HG03442 (cell line): ENCODE results near the gene MUC5AC.
"Not testable (repeated sequence)": the region's sequence is repeated elsewhere in the genome, so short reads cannot be mapped to it uniquely, and the experiment has no call there.

Source experiments
- ATAC-seq: cut with Tn5 transposase; IDR thresholded peaks from one replicate; pipeline ENCODE4 v1.9.1; 2021; ENCODE audit warnings: mild to moderate bottlenecking, moderate library complexity; ENCODE audit not compliant: unreplicated experiment

Gene MUC5AC

GRCh38 chr11:1232883-1233321 is 75.1 kb downstream of the MUC5AC start:
- no peak for ATAC-seq

DNA sequence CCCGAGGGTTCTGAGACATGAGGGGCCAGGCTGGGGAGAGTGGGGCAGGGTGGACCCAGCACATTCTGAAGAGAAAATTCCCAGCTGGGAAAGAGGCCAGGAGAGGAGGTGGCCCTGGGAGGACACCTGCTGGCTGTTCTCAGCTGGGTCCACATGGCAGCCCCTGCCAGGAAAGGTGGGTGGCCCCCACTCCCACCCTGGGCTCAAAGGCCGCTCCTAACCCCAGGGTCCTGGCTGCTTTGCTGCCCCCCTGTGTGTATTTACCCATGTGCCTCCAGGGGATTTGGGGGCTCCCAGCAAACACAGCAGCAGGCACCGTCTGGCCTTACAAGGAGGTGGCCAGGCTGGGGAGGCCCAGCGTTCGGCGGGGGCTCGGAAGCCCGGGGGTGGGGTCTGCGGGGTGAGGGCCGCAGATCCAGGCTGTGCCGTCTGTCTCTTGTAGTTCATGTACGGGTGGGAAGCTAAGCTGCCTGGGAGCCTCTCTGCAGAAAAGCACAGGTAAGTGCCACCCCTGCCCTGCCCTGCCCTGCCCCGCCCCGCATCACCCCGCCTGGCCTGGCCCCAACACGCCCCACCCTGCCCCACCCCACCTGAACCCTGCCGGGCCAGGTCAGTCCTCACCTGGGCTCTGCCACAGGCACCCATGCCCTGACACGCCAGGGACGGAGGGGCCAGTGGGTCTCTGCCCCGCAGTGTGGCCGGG is 75.7 kb downstream of the MUC5AC start:
- ATAC-seq = no peak

DNA sequence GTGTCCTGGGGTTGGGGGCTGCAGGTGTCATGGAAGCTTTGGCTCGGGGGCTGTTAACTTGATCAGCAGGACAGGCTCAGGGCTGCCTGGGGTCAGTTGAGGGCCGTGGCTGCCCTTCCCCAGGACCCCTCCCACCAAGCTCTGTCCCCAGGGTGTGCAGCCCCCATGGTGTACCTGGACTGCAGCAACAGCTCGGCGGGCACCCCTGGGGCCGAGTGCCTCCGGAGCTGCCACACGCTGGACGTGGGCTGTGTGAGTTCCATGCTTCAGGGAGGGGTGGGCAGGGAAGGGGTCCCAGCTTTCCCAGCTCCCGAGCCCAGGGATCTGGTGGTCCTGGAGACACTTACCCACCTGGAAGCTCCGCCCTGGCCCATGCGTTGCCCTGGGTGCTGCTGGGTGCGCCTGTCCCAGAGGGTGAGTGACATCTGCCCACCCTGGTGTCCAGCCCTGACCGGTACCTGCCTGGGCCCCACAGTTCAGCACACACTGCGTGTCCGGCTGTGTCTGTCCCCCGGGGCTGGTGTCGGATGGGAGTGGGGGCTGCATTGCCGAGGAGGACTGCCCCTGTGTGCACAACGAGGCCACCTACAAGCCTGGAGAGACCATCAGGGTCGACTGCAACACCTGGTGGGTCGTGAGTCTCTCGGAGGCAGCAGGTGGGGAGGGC is 76.4 kb downstream of the MUC5AC start:
- ATAC-seq = no peak

DNA sequence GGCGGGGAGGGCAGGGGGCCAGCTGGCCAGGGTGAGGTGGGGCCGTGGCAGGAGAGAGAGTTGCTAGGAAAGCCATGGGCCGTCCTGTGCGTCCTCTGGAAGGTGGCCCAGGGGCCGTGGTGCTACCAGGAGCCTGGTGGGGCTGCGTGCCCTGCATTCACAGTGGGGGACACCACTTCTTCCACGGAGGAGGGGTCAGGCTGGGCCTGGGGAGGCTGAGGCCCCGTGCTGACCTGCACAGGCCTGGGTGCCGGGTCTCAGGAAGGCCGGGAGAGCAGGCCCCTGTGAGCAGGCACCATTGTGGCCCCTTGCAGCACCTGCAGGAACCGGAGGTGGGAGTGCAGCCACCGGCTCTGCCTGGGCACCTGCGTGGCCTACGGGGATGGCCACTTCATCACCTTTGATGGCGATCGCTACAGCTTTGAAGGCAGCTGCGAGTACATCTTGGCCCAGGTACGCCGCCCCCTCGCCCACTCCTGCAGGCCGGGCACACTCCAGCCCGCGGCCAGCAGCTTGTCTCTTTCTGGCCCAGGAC is 77.1 kb downstream of the MUC5AC start:
- ATAC-seq = no peak

- ATAC-seq = no peak
These were observed 77.7 kb downstream of the MUC5AC start for GRCh38 chr11:1235306-1235900.

- ATAC-seq = no peak
These were observed 78.2 kb downstream of the MUC5AC start for GRCh38 chr11:1235901-1236315.

DNA sequence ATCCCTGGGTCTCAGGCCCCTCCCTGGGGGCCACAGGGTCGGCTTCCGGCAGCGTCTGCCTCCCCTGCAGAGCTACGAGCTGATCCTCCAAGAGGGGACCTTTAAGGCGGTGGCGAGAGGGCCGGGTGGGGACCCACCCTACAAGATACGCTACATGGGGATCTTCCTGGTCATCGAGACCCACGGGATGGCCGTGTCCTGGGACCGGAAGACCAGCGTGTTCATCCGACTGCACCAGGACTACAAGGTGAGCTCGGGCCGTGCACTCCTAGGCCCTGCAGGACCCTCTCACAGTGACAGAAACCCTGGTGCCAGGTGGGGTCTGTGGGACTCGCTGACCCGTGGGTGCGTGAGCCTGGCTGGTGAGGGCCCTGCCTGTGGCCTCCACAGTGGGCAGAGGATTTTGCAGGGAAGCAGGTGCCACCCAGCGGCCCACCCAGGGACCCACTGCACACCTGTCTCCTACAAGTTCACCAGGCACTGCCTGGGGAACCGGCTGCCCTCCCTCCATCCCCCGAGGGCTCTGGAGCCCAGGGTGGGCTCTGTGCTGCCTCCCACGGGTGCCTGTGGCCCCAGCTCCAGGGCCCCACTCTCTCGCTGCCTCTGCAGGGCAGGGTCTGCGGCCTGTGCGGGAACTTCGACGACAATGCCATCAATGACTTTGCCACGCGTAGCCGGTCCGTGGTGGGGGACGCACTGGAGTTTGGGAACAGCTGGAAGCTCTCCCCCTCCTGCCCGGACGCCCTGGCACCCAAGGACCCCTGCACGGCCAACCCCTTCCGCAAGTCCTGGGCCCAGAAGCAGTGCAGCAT is 78.8 kb downstream of the MUC5AC start:
- no peak for ATAC-seq

DNA sequence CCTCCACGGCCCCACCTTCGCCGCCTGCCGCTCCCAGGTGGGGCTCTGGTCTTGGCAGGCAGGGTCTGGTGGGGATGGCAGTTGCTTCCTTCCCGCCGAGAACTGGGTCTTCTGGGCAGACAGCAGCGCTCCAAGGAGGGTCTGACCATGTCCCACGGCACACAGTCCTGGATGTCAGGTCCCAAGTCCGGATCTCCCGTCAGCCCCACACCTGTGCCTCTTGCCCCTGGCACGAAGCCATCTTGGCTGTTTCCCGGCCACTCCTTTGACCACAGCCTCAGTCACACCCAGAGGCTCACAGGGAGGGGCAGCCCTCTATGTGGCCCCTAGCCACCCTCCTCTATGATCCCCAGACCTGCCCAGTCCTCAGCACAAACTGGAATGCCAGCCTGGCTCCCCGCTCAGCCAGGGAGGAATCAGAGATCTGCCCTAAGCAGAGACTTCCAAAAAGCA is 79.4 kb downstream of the MUC5AC start:
- no peak for ATAC-seq

- ATAC-seq = no peak
These were observed 80.1 kb downstream of the MUC5AC start for GRCh38 chr11:1237851-1238250.

GRCh38 chr11:1238767-1239595 is 81.2 kb downstream of the MUC5AC start:
- ATAC-seq = no peak

- no peak for ATAC-seq
These were observed 81.9 kb downstream of the MUC5AC start for GRCh38 chr11:1239596-1240205.

GRCh38 chr11:1240771-1241170 is 83.0 kb downstream of the MUC5AC start:
- ATAC-seq = no peak

DNA sequence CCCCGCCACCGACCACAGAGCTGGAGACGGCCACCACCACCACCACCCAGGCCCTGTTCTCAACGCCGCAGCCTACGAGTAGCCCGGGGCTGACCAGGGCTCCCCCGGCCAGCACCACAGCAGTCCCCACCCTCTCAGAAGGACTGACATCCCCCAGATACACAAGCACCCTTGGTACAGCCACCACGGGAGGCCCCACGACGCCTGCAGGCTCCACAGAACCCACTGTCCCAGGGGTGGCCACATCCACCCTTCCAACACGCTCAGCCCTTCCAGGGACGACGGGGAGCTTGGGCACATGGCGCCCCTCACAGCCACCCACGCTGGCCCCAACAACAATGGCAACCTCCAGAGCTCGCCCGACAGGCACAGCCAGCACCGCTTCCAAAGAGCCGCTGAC is 84.0 kb downstream of the MUC5AC start:
- no peak for ATAC-seq

GRCh38 chr11:1242289-1242688 is 84.5 kb downstream of the MUC5AC start:
- no peak for ATAC-seq

- not testable (repeated sequence) for ATAC-seq
These were observed 85.0 kb downstream of the MUC5AC start for GRCh38 chr11:1242751-1243150.

GRCh38 chr11:1243521-1243920 is 85.8 kb downstream of the MUC5AC start:
- ATAC-seq = not testable (repeated sequence)

- not testable (repeated sequence) for ATAC-seq
These were observed 86.8 kb downstream of the MUC5AC start for GRCh38 chr11:1244557-1244956.

- ATAC-seq = not testable (repeated sequence)
These were observed 88.0 kb downstream of the MUC5AC start for GRCh38 chr11:1245717-1246116.

GRCh38 chr11:1246301-1246700 is 88.5 kb downstream of the MUC5AC start:
- not testable (repeated sequence) for ATAC-seq

DNA sequence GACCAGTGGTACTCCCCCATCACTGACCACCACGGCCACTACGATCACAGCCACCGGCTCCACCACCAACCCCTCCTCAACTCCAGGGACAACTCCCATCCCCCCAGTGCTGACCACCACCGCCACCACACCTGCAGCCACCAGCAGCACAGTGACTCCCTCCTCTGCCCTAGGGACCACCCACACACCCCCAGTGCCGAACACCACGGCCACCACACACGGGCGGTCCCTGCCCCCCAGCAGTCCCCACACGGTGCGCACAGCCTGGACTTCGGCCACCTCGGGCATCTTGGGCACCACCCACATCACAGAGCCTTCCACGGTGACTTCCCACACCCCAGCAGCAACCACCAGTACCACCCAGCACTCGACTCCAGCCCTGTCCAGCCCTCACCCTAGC is 89.3 kb downstream of the MUC5AC start:
- ATAC-seq = not testable (repeated sequence)
